Measurements from ENCODE around the gene CTIF.

DNA sequence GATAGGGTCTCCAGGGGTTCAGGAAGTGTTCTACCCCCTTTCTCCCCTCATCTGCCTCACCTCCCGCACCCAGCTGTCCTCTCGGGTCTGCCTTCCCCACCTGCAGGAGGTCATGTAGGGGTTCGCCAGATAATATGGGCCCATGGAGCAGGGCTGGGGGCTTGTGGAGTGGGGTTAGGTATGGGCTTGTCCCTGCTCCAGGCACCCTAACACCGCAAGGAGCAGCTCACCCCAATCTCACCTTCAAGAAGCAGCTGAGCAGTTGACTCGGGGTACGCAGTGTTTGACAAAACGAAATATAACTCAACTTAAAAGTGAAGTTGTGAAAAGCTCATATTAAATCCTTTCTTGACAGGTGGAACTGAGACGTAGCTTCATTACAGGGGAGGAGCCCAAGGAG, 99.6 kb downstream of the CTIF start:
- TF ChIP-seq, protein P1, sequence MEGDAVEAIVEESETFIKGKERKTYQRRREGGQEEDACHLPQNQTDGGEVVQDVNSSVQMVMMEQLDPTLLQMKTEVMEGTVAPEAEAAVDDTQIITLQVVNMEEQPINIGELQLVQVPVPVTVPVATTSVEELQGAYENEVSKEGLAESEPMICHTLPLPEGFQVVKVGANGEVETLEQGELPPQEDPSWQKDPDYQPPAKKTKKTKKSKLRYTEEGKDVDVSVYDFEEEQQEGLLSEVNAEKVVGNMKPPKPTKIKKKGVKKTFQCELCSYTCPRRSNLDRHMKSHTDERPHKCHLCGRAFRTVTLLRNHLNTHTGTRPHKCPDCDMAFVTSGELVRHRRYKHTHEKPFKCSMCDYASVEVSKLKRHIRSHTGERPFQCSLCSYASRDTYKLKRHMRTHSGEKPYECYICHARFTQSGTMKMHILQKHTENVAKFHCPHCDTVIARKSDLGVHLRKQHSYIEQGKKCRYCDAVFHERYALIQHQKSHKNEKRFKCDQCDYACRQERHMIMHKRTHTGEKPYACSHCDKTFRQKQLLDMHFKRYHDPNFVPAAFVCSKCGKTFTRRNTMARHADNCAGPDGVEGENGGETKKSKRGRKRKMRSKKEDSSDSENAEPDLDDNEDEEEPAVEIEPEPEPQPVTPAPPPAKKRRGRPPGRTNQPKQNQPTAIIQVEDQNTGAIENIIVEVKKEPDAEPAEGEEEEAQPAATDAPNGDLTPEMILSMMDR (conservative IDR thresholded peaks at IDR 0.05 in 1 of 2, IDR thresholded peaks at IDR 0.05 in 1 of 2; ENCODE audit: low read depth in 1 of 2, low read length in 2 of 2) = no peak
- TF ChIP-seq EZH2 (IDR thresholded peaks at IDR 0.05; ENCODE audit: low read length, missing control alignments) = no peak
